Measurements from ENCODE around the gene CALHM3.
"Not testable (repeated sequence)": the region's sequence is repeated elsewhere in the genome, so short reads cannot be mapped to it uniquely, and the experiment has no call there.

The CALHM3 gene

GRCh38 chr10:103479135-103479534, at the start of gene CALHM3:
TSS of gene CALHM3 (minus strand) at chr10:103479240. CDS start at chr10:103479032, 208 bp downstream.
- no peak for DNase-seq (ENCODE audit: low spot score)

GRCh38 chr10:103528549-103528948, 49.5 kb upstream of the CALHM3 start:
- DNase-seq (ENCODE audit: low spot score) = no peak

GRCh38 chr10:103527476-103527875, 48.4 kb upstream of the CALHM3 start:
- not testable (repeated sequence) for DNase-seq (ENCODE audit: low spot score)

- no peak for DNase-seq (ENCODE audit: low spot score)
Measured at GRCh38 chr10:103525901-103526300, 46.9 kb upstream of the CALHM3 start.

- no peak for DNase-seq (ENCODE audit: low spot score)
Measured at GRCh38 chr10:103523683-103524082, 44.6 kb upstream of the CALHM3 start.

GRCh38 chr10:103522006-103522405, 43.0 kb upstream of the CALHM3 start:
- not testable (repeated sequence) for DNase-seq (ENCODE audit: low spot score)

GRCh38 chr10:103519798-103520197, 40.8 kb upstream of the CALHM3 start:
- DNase-seq (ENCODE audit: low spot score) = no peak

GRCh38 chr10:103517234-103518085, 38.4 kb upstream of the CALHM3 start:
- DNase-seq (ENCODE audit: low spot score) = no peak

GRCh38 chr10:103514244-103514643, 35.2 kb upstream of the CALHM3 start:
- no peak for DNase-seq (ENCODE audit: low spot score)

- no peak for DNase-seq (ENCODE audit: low spot score)
Measured at GRCh38 chr10:103513380-103514060, 34.5 kb upstream of the CALHM3 start.

- no peak for DNase-seq (ENCODE audit: low spot score)
Measured at GRCh38 chr10:103512591-103513379, 33.7 kb upstream of the CALHM3 start.

- DNase-seq (ENCODE audit: low spot score) = no peak
Measured at GRCh38 chr10:103512166-103512565, 33.1 kb upstream of the CALHM3 start.

- DNase-seq (ENCODE audit: low spot score) = no peak
Measured at GRCh38 chr10:103510791-103511752, 32.0 kb upstream of the CALHM3 start.

GRCh38 chr10:103510046-103510685, 31.1 kb upstream of the CALHM3 start:
- no peak for DNase-seq (ENCODE audit: low spot score)

GRCh38 chr10:103507235-103508191, 28.5 kb upstream of the CALHM3 start:
- DNase-seq (ENCODE audit: low spot score) = no peak

- no peak for DNase-seq (ENCODE audit: low spot score)
Measured at GRCh38 chr10:103506061-103506460, 27.0 kb upstream of the CALHM3 start.

- DNase-seq (ENCODE audit: low spot score) = peak; percentile 50
Measured at GRCh38 chr10:103504181-103504783, 25.2 kb upstream of the CALHM3 start.

GRCh38 chr10:103503777-103504176, 24.7 kb upstream of the CALHM3 start:
- DNase-seq (ENCODE audit: low spot score) = not testable (repeated sequence)
